Measurements from ENCODE around the gene GLG1.

The GLG1 gene

GRCh38 chr16:74472540-74472939, 134.4 kb downstream of the GLG1 start:
- no peak for DNase-seq (ENCODE audit: low read depth in 1 of 2, low spot score in 1 of 2)
- TF ChIP-seq CTCF (IDR thresholded peaks at IDR 0.05; ENCODE audit: insufficient read depth, low read length) (no peak), REST (IDR thresholded peaks at IDR 0.05; ENCODE audit: insufficient replicate concordance, low read depth) (no peak), SPI1 (IDR thresholded peaks at IDR 0.05; ENCODE audit: borderline replicate concordance, low read depth) (no peak), GABPA (IDR thresholded peaks at IDR 0.05; ENCODE audit: low read depth) (no peak), POLR2AphosphoS5 (IDR thresholded peaks at IDR 0.05; ENCODE audit: low read depth) (no peak)
- Histone ChIP-seq H3K4me3 (replicated peaks; ENCODE audit: insufficient read depth, low read length) (no peak overlapping the region), H3K27ac (replicated peaks) (no peak overlapping the region), H3K27me3 (ENCODE audit: insufficient read depth, poor library complexity, severe bottlenecking) (no peaks in the 10 kb centered on the region)

GRCh38 chr16:74472010-74472409, 134.9 kb downstream of the GLG1 start:
- H3K4me3 ChIP-seq (replicated peaks; ENCODE audit: insufficient read depth, low read length), result no peak overlapping the region
- DNase-seq (ENCODE audit: low read depth in 1 of 2, low spot score in 1 of 2), result no peak
- no peaks in the 10 kb centered on the region for H3K27me3 ChIP-seq (ENCODE audit: insufficient read depth, poor library complexity, severe bottlenecking)
- no peak overlapping the region for H3K27ac ChIP-seq (replicated peaks)
- TF ChIP-seq GABPA (IDR thresholded peaks at IDR 0.05; ENCODE audit: low read depth) (no peak), POLR2AphosphoS5 (IDR thresholded peaks at IDR 0.05; ENCODE audit: low read depth) (no peak), SPI1 (IDR thresholded peaks at IDR 0.05; ENCODE audit: borderline replicate concordance, low read depth) (no peak), CTCF (IDR thresholded peaks at IDR 0.05; ENCODE audit: insufficient read depth, low read length) (no peak), REST (IDR thresholded peaks at IDR 0.05; ENCODE audit: insufficient replicate concordance, low read depth) (no peak)

- Histone ChIP-seq H3K27ac (replicated peaks) (no peak overlapping the region), H3K27me3 (ENCODE audit: insufficient read depth, poor library complexity, severe bottlenecking) (no peaks in the 10 kb centered on the region), H3K4me3 (replicated peaks; ENCODE audit: insufficient read depth, low read length) (no peak overlapping the region)
- no peak for DNase-seq (ENCODE audit: low read depth in 1 of 2, low spot score in 1 of 2)
- TF ChIP-seq GABPA (IDR thresholded peaks at IDR 0.05; ENCODE audit: low read depth) (no peak), SPI1 (IDR thresholded peaks at IDR 0.05; ENCODE audit: borderline replicate concordance, low read depth) (no peak), REST (IDR thresholded peaks at IDR 0.05; ENCODE audit: insufficient replicate concordance, low read depth) (no peak), POLR2AphosphoS5 (IDR thresholded peaks at IDR 0.05; ENCODE audit: low read depth) (no peak), CTCF (IDR thresholded peaks at IDR 0.05; ENCODE audit: insufficient read depth, low read length) (no peak)
Measured at GRCh38 chr16:74469946-74470478, 136.9 kb downstream of the GLG1 start.
